ENCODE data around the gene FAT1. TPM values are rescaled to one million over a fixed set of nuclear protein-coding genes. Genes with fewer than 3 reads are reported as not detected.

The FAT1 gene
- total and polyA plus RNA-seq, 7 donors = 12.6 to 146 (median 93.1) TPM

GRCh38 chr4:186737427-186737826 lies 13.8 kb upstream of the FAT1 start:
- 83 to 89% methylated on average over 4 of the region's 4 CpGs for WGBS, 2 donors
- no peak overlapping the region for H3K4me3 ChIP-seq
- no peak overlapping the region for H3K27ac ChIP-seq
- H3K27me3 ChIP-seq = no peaks in the 10 kb centered on the region
- H3K36me3 ChIP-seq = no peaks in the 10 kb centered on the region
- H3K9me3 ChIP-seq = no peaks in the 10 kb centered on the region
- TF ChIP-seq POLR2AphosphoS5 (IDR thresholded peaks at IDR 0.05) = no peak
- TF ChIP-seq, protein P1, sequence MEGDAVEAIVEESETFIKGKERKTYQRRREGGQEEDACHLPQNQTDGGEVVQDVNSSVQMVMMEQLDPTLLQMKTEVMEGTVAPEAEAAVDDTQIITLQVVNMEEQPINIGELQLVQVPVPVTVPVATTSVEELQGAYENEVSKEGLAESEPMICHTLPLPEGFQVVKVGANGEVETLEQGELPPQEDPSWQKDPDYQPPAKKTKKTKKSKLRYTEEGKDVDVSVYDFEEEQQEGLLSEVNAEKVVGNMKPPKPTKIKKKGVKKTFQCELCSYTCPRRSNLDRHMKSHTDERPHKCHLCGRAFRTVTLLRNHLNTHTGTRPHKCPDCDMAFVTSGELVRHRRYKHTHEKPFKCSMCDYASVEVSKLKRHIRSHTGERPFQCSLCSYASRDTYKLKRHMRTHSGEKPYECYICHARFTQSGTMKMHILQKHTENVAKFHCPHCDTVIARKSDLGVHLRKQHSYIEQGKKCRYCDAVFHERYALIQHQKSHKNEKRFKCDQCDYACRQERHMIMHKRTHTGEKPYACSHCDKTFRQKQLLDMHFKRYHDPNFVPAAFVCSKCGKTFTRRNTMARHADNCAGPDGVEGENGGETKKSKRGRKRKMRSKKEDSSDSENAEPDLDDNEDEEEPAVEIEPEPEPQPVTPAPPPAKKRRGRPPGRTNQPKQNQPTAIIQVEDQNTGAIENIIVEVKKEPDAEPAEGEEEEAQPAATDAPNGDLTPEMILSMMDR (IDR thresholded peaks at IDR 0.05) = no peak
- TF ChIP-seq EP300 (IDR thresholded peaks at IDR 0.05) = no peak
- no peak for TF ChIP-seq POLR2A (IDR thresholded peaks at IDR 0.05)
- no peak for DNase-seq
- H3K4me1 ChIP-seq = no peaks in the 10 kb centered on the region
- intact Hi-C loops (cut with DNase I) = no loop called here

DNA sequence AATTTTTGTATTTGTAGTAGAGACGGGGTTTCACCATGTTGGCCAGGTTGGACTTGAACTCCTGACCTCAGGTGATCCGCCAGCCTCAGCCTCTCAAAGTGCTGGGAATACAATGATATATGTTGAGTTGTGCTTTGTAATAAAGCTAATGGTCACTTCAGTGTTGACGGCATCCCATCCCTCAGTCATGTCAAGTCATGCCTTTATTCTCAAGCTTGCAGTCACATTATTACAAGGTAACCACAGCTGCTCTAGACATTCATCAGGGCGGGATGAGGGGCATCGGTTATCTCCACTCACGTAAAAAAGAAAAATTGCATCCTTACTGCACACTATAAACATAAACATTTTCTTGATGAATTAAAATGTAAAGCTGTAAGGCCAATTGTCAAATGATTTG lies 12.8 kb upstream of the FAT1 start:
- H3K4me3 ChIP-seq = no peak overlapping the region
- H3K27ac ChIP-seq = no peak overlapping the region
- no peaks in the 10 kb centered on the region for H3K4me1 ChIP-seq
- H3K36me3 ChIP-seq = no peaks in the 10 kb centered on the region
- H3K9me3 ChIP-seq = no peaks in the 10 kb centered on the region
- 96% methylated on average over 6 of the region's 6 CpGs for WGBS, 2 donors
- no peak for TF ChIP-seq EP300 (IDR thresholded peaks at IDR 0.05)
- no peaks in the 10 kb centered on the region for H3K27me3 ChIP-seq
- intact Hi-C loops (cut with DNase I) = no loop called here
- DNase-seq = no peak

DNA sequence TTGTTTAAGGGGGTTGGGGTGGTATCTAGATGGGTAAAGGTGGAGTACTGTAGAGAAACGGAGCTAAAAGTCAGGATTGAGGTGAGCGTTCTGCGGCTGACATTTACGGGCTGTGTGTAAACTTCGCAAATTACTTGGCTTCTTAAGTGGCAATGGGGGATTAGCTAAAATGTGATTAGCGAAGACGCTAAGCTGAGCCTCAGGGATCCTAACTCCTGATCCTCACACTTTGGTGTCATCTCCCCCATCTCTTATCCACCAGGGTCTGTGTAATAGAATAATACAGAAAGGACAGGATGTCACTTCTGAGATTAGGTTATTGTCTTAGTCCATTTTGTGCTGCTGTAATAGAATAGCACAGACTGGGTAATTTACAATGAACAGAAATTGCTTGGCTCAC lies 10.6 kb upstream of the FAT1 start:
- WGBS, 2 donors = 91 to 94% methylated on average over 7 of the region's 7 CpGs
- TF ChIP-seq, protein P1 (IDR thresholded peaks at IDR 0.05) = no peak
- no peak for TF ChIP-seq EP300 (IDR thresholded peaks at IDR 0.05)
- TF ChIP-seq POLR2AphosphoS5 (IDR thresholded peaks at IDR 0.05) = no peak
- TF ChIP-seq POLR2A (IDR thresholded peaks at IDR 0.05) = no peak
- intact Hi-C loops (cut with DNase I) = no loop called here
- no peaks in the 10 kb centered on the region for H3K27me3 ChIP-seq
- no peak for DNase-seq
- no peaks in the 10 kb centered on the region for H3K36me3 ChIP-seq
- H3K4me1 ChIP-seq = no peaks in the 10 kb centered on the region
- no peaks in the 10 kb centered on the region for H3K9me3 ChIP-seq
- no peak overlapping the region for H3K4me3 ChIP-seq
- no peak overlapping the region for H3K27ac ChIP-seq

GRCh38 chr4:186733778-186734177 lies 10.1 kb upstream of the FAT1 start:
- TF ChIP-seq, protein P1 (IDR thresholded peaks at IDR 0.05) = no peak
- TF ChIP-seq POLR2A (IDR thresholded peaks at IDR 0.05) (no peak), POLR2AphosphoS5 (IDR thresholded peaks at IDR 0.05) (no peak), EP300 (IDR thresholded peaks at IDR 0.05) (no peak)
- Histone ChIP-seq H3K27me3 (no peaks in the 10 kb centered on the region), H3K4me3 (no peak overlapping the region), H3K4me1 (no peaks in the 10 kb centered on the region), H3K27ac (no peak overlapping the region), H3K36me3 (no peaks in the 10 kb centered on the region), H3K9me3 (no peaks in the 10 kb centered on the region)
- 80 to 88% methylated on average over 4 of the region's 4 CpGs for WGBS, 2 donors
- intact Hi-C loops (cut with DNase I) = no loop called here
- no peak for DNase-seq

GRCh38 chr4:186730621-186731020 lies 7.0 kb upstream of the FAT1 start:
- intact Hi-C loops (cut with DNase I) = no loop called here
- no peak for DNase-seq
- WGBS, 2 donors = 75 to 83% methylated on average over 5 of the region's 5 CpGs

More at GRCh38 chr4:186730621-186731020, 7.0 kb upstream of the FAT1 start:
- Histone ChIP-seq H3K36me3 (no peaks in the 10 kb centered on the region), H3K9me3 (no peaks in the 10 kb centered on the region), H3K4me1 (peaks cover 0 to 16% (median 4%) of the 10 kb centered on the region in 4 donors), H3K27me3 (no peaks in the 10 kb centered on the region), H3K4me3 (no peak overlapping the region), H3K27ac (no peak overlapping the region)
- no peak for TF ChIP-seq POLR2AphosphoS5 (IDR thresholded peaks at IDR 0.05)
- TF ChIP-seq, protein P1 (IDR thresholded peaks at IDR 0.05) = no peak
- no peak for TF ChIP-seq EP300 (IDR thresholded peaks at IDR 0.05)
- no peak for TF ChIP-seq POLR2A (IDR thresholded peaks at IDR 0.05)

Data from sigmoid colon (tissue), 7 donors.